Neural cell (in vitro differentiated cells): ENCODE results near the gene SLC29A2. TPM values are rescaled to one million over a fixed set of nuclear protein-coding genes. Genes with fewer than 3 reads are reported as not detected.

Experiments used
- H2AFZ ChIP-seq: fragments of 200-600, 300-800 bp; sonication (generic), shearing (Covaris generic); 2 replicates; pipeline ENCODE4 v1.6.0; 2014; ENCODE audit warnings: low read depth, mild to moderate bottlenecking, antibody characterized with exemption, low read length, moderate library complexity
- H3F3A ChIP-seq: fragments of 200-600 bp; shearing (Covaris generic); 2 replicates; pipeline ENCODE4 v1.6.1; 2016; ENCODE audit warnings: mild to moderate bottlenecking, moderate library complexity, mixed read lengths, antibody characterized with exemption, low read length; ENCODE audit not compliant: insufficient read depth, poor library complexity, severe bottlenecking
- H3K27ac ChIP-seq: fragments of 200-600, 300-800 bp; sonication (generic), shearing (Covaris generic); 2 replicates; pipeline ENCODE4 v1.5.1; 2014; ENCODE audit warnings: mild to moderate bottlenecking, low read length, moderate library complexity
- H3K27me3 ChIP-seq: fragments of 300-800, 200-600 bp; sonication (generic), shearing (Covaris generic); 2 replicates; pipeline ENCODE4 v1.6.0; 2014; ENCODE audit warnings: mild to moderate bottlenecking, low read depth, low read length, moderate library complexity; ENCODE audit not compliant: insufficient read depth
- H3K36me3 ChIP-seq: fragments of 300-800, 200-600 bp; sonication (generic), shearing (Covaris generic); 2 replicates; pipeline ENCODE4 v1.5.1; 2014; ENCODE audit warnings: mild to moderate bottlenecking, antibody characterized with exemption, low read length, moderate library complexity; ENCODE audit not compliant: insufficient read depth
- H3K4me2 ChIP-seq: fragments of 300-800, 200-600 bp; sonication (generic), shearing (Covaris generic); 2 replicates; pipeline ENCODE4 v1.6.0; 2014; ENCODE audit warnings: mild to moderate bottlenecking, low read length
- H3K4me3 ChIP-seq: fragments of 300-800, 200-600 bp; sonication (generic), shearing (Covaris generic); 2 replicates; pipeline ENCODE4 v1.5.1; 2014; ENCODE audit warnings: mild to moderate bottlenecking, low read length, moderate library complexity
- H3K79me2 ChIP-seq: fragments of 200-600 bp; shearing (Covaris generic); replicated peaks from 2 replicates; pipeline ENCODE4 v1.6.0; 2014; ENCODE audit warnings: mild to moderate bottlenecking, low read length, moderate library complexity; ENCODE audit not compliant: insufficient read depth
- H3K9ac ChIP-seq: fragments of 300-800, 200-600 bp; sonication (generic), shearing (Covaris generic); 2 replicates; pipeline ENCODE4 v1.6.1; 2016; ENCODE audit warnings: mild to moderate bottlenecking, low read length, mixed read lengths
- H3K9me2 ChIP-seq: fragments of 200-600 bp; shearing (Covaris generic); 2 replicates; pipeline ENCODE4 v1.6.1; 2016; ENCODE audit warnings: mild to moderate bottlenecking, low read length, mixed read lengths; ENCODE audit not compliant: insufficient read depth
- H3K9me3 ChIP-seq: fragments of 200-600, 300-800 bp; sonication (generic), shearing (Covaris generic); 2 replicates; pipeline ENCODE4 v1.6.1; 2016; ENCODE audit warnings: mild to moderate bottlenecking, mixed run types, low read length, moderate library complexity, mixed read lengths
- H4K20me1 ChIP-seq: fragments of 200-600 bp; shearing (Covaris generic); 2 replicates; pipeline ENCODE4 v1.6.1; 2016; ENCODE audit warnings: mild to moderate bottlenecking, mixed run types; ENCODE audit not compliant: insufficient read depth
- CTCF ChIP-seq: fragments of 450-650 bp; IDR thresholded peaks from 2 replicates; pipeline ENCODE4 v1.5.1; 2014; ENCODE audit warnings: antibody characterized with exemption, mild to moderate bottlenecking, moderate library complexity; ENCODE audit not compliant: poor library complexity, severe bottlenecking
- EP300 ChIP-seq: fragments of 450-650 bp; conservative IDR thresholded peaks from 2 replicates; pipeline ENCODE4 v1.6.1; 2014; ENCODE audit warnings: antibody characterized with exemption, mild to moderate bottlenecking, moderate library complexity; ENCODE audit not compliant: poor library complexity, severe bottlenecking
- EZH2 ChIP-seq: fragments of 200-600, 300-800 bp; shearing (Covaris generic), sonication (generic); IDR thresholded peaks from 2 replicates; pipeline ENCODE4 v1.6.1; 2014; ENCODE audit warnings: antibody characterized with exemption, low read length, borderline replicate concordance, mild to moderate bottlenecking; ENCODE audit not compliant: insufficient read depth, poor library complexity, severe bottlenecking
- MXI1 ChIP-seq: fragments of 450-650 bp; conservative IDR thresholded peaks from 2 replicates; pipeline ENCODE4 v1.6.1; 2014; ENCODE audit warnings: antibody characterized with exemption, mild to moderate bottlenecking; ENCODE audit not compliant: poor library complexity, severe bottlenecking
- POLR2AphosphoS5 ChIP-seq: IDR thresholded peaks from 2 replicates; pipeline ENCODE4 v1.6.1; 2012
- RAD21 ChIP-seq: fragments of 450-650 bp; conservative IDR thresholded peaks from 2 replicates; pipeline ENCODE4 v1.6.1; 2014; ENCODE audit warnings: antibody characterized with exemption, mild to moderate bottlenecking, moderate library complexity
- REST ChIP-seq: IDR thresholded peaks from 2 replicates; pipeline ENCODE4 v1.6.1; 2012; ENCODE audit warnings: borderline replicate concordance
- SMC3 ChIP-seq: fragments of 450-650 bp; conservative IDR thresholded peaks from 2 replicates; pipeline ENCODE4 v1.6.1; 2014; ENCODE audit warnings: antibody characterized with exemption, mild to moderate bottlenecking, moderate library complexity; ENCODE audit not compliant: poor library complexity
- TAF1 ChIP-seq: IDR thresholded peaks from 2 replicates; pipeline ENCODE4 v1.6.1; 2012; ENCODE audit warnings: low read depth
- polyA plus RNA-seq: library from polyadenylated mRNA; depleted of rRNA; stranded (reverse); fragments of >200 nt; gene quantifications from 2 replicates; pipeline ENCODE4 v1.2.3, GENCODE V29; 2014

The SLC29A2 gene
- polyA plus RNA-seq, 1 donor from 2014 or later, result 1.7 TPM

- peak overlapping the region; percentile 96 for H3K27ac ChIP-seq
- peak overlapping the region; percentile 54 for H2AFZ ChIP-seq
- no peaks in the 10 kb centered on the region for H3K27me3 ChIP-seq
Measured at GRCh38 chr11:66345316-66345649, 26.3 kb downstream of the SLC29A2 start.

GRCh38 chr11:66344550-66345315, 26.8 kb downstream of the SLC29A2 start, which contains the start of gene BRMS1:
Gene BRMS1, minus strand, starts transcription at chr11:66345104. Its CDS starts 2,870 bp downstream, at chr11:66342234.
- Histone ChIP-seq H4K20me1 (no peaks in the 10 kb centered on the region), H3K79me2 (peaks cover 31% of the 10 kb centered on the region), H3K4me3 (peak within 1 kb of the TSS; percentile 100), H3K9me3 (no peaks in the 10 kb centered on the region), H3K4me2 (peak within 1 kb of the TSS; percentile 87), H3K9me2 (no peaks in the 10 kb centered on the region), H3K27me3 (no peaks in the 10 kb centered on the region), H3K9ac (peak within 1 kb of the TSS; percentile 99), H3F3A (peaks cover 3% of the 10 kb centered on the region), H3K27ac (peak within 1 kb of the TSS; percentile 96), H3K36me3 (no peaks in the 10 kb centered on the region), H2AFZ (peak within 1 kb of the TSS; percentile 54)
- TF ChIP-seq POLR2AphosphoS5 (peak; percentile 73), SMC3 (peak; percentile 38), EP300 (peak; percentile 70), MXI1 (peak; percentile 92), TAF1 (no peak), CTCF (peak; percentile 56), RAD21 (no peak), EZH2 (no peak)

More at GRCh38 chr11:66345316-66345649, 26.3 kb downstream of the SLC29A2 start:
- Histone ChIP-seq H3K9me2 (no peaks in the 10 kb centered on the region), H3K9me3 (no peaks in the 10 kb centered on the region), H3K36me3 (no peaks in the 10 kb centered on the region), H4K20me1 (no peaks in the 10 kb centered on the region), H3K4me2 (peak overlapping the region; percentile 87), H3K9ac (peak overlapping the region; percentile 99), H3F3A (peaks cover 3% of the 10 kb centered on the region), H3K79me2 (peaks cover 31% of the 10 kb centered on the region), H3K4me3 (peak overlapping the region; percentile 100)
- TF ChIP-seq POLR2AphosphoS5, result no peak
- no peak for TF ChIP-seq RAD21
- no peak for TF ChIP-seq SMC3
- TF ChIP-seq CTCF, result no peak
- peak; percentile 7 for TF ChIP-seq EP300
- no peak for TF ChIP-seq REST
- TF ChIP-seq MXI1, result no peak
